Activated CD4-positive, alpha-beta memory T cell treated with anti-CD3 and anti-CD28 coated beads for 36 hours (primary cell): ENCODE results near the gene RPL26. TPM values are rescaled to one million over a fixed set of nuclear protein-coding genes. Genes with fewer than 3 reads are reported as not detected.

ENCODE experiments used
- CTCF ChIA-PET: fragments of 350-600 bp; sonication (Branson Sonifier 250); formaldehyde crosslinking; loops from one replicate; lab custom pipeline; 2021; ENCODE audit warnings: antibody characterized with exemption, inconsistent platforms; lab: Charles Lee
- POLR2A ChIA-PET: fragments of 350-600 bp; sonication (Branson Sonifier 250); formaldehyde crosslinking; loops from one replicate; lab custom pipeline; 2021; ENCODE audit warnings: antibody characterized with exemption; lab: Charles Lee
- DNase-seq: peaks from one replicate; pipeline ENCODE4 v3.0.0-alpha.2; 2020
- H3K27ac Mint-ChIP-seq: one replicate; pipeline ENCODE4 v1.8.0; 2021; ENCODE audit warnings: mixed read lengths
- H3K27me3 Mint-ChIP-seq: one replicate; pipeline ENCODE4 v1.8.0; 2021; ENCODE audit warnings: mixed read lengths
- H3K36me3 Mint-ChIP-seq: one replicate; pipeline ENCODE4 v1.8.0; 2021; ENCODE audit warnings: mixed read lengths
- H3K4me1 Mint-ChIP-seq: one replicate; pipeline ENCODE4 v1.8.0; 2021; ENCODE audit warnings: low read depth, mixed read lengths
- H3K4me3 Mint-ChIP-seq: one replicate; pipeline ENCODE4 v1.8.0; 2021; ENCODE audit warnings: mild to moderate bottlenecking, mixed read lengths
- H3K9me3 Mint-ChIP-seq: one replicate; pipeline ENCODE4 v1.8.0; 2021; ENCODE audit warnings: mixed read lengths
- intact Hi-C: fragments of 100-400 bp; cut with micrococcal nuclease; formaldehyde crosslinking; loops from one replicate; pipeline ENCODE4 v1.15.1; 2023
- total RNA-seq, 2 experiments: library from RNA; stranded (reverse); gene quantifications; one replicate each; pipeline ENCODE4 v1.2.3, GENCODE V29; 2021

RPL26 gene
- total RNA-seq, 2 experiments from 2014 or later, result 2,959 to 2,997 TPM

DNA sequence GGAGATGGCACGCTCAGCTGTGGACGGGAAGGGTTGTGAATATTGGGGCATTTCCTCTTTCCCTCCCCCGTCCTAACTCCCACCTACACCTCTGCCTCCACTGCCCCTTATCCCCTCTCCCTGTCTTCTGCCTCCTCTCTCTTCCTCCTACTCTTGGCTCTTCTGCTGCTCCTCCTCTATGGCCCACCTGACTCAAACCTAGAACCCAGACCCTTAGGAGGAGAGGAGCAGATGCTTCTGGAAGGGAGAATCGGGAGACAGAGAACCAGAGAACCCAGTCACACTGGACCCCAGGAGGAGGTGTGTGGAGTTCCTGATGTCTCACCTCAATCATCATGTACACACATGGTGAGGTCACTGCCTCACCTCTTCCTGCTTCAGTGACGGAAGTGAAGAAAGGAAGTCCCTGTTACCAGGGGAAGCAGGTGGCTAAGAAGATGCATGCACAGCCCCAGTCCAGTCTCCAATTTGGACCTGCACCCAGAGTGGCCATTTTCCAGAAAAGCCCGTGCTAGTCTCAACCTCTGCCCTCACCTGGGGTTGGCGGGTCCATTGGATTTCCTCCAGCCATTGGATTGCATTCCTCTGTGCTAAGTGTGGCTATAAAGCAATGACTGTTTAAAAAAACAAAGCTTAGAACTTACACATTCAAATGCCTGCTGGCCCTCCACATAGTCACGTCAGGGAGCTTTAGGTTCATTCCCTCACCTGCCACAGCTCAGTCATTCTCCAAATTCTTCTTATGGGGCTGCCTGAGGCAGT, 10.7 kb upstream of the RPL26 start:
- H3K27ac Mint-ChIP-seq, result peak overlapping the region; percentile 52
- DNase-seq, result peak; percentile 55
- peaks cover 9% of the 10 kb centered on the region for H3K4me1 Mint-ChIP-seq
- ChIA-PET POLR2A (no interaction called here), CTCF (interaction anchor here (0.6 to 1.4 kb wide), 4 partner anchors 10 to 392 kb away, joined by 3 to 9 read pairs (median 4); partner anchors contain the start of gene KRABD2)
- intact Hi-C loops, result no loop called here
- no peaks in the 10 kb centered on the region for H3K9me3 Mint-ChIP-seq
- H3K27me3 Mint-ChIP-seq, result peaks cover 7% of the 10 kb centered on the region
- H3K36me3 Mint-ChIP-seq, result no peaks in the 10 kb centered on the region
- no peak overlapping the region for H3K4me3 Mint-ChIP-seq

DNA sequence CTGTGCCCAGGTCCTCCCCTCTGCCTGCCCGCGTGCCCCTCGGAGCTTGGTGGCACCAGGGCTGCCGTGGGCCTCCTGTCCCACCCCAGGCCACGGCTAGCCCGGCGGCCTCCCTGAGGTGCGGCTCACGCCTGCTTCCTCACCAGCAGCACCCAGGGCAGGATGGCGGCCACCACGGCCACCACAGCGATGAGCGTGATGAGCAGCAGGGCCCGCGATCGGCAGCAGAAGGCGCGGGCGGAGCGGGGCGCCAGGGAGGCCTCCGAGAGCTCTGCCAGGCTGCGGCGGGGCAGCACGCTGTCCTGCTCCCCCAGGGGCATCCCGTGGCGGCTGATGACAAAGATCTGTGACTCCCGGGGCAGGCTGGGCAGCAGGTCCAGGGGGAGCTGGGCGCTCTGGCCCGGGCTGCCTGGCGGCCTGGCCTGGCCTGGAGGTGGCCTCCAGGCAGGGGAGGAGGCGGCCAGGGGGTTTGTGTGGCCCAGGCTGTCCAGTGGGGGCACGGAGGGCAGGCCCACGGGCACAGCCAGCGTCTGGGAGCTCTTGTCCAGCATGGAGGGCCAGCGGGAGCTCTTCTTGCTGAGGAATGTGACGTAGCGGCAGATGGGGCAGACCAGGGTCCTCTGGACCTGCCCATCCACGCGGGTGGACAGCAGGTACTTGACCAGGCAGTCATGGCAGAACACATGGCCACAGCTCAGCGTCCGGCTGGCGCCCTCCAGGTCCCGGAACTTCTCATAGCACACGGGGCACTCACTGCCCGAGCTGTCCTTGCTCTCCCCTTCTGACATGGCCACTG, 9.9 kb upstream of the RPL26 start:
- Mint-ChIP-seq H3K9me3 (no peaks in the 10 kb centered on the region), H3K27me3 (peaks cover 7% of the 10 kb centered on the region), H3K4me3 (no peak overlapping the region), H3K4me1 (peaks cover 9% of the 10 kb centered on the region), H3K36me3 (no peaks in the 10 kb centered on the region), H3K27ac (no peak overlapping the region)
- intact Hi-C loops, result no loop called here
- no peak for DNase-seq
- CTCF ChIA-PET, result interaction anchor here (0.6 to 1.4 kb wide), 3 partner anchors 9 to 393 kb away, joined by 3 to 9 read pairs (median 4); no protein-coding TSS in a partner anchor
- POLR2A ChIA-PET, result no interaction called here

DNA sequence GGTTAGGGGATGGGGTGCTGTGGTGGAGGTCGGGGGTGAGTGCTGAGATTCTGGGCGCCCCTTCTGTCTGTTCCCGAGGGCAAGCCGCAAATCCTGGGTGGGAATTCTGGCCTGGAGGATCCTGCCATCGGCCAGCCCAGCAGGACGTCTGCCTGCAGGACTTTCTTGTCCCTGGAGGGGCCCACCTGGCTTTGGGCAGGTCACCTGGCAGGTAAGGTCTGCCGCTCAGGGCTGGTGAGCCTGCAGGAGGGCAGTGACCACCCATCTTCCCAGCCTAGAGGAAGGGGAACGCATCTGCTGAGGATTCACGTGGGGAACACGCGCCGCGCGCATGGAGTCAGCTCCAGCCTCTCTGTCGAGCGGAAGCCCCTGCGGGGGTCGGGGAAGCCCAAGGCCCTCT, 9.3 kb upstream of the RPL26 start:
- Mint-ChIP-seq H3K27ac (no peak overlapping the region), H3K36me3 (no peaks in the 10 kb centered on the region), H3K4me3 (no peak overlapping the region), H3K27me3 (peaks cover 3% of the 10 kb centered on the region), H3K9me3 (no peaks in the 10 kb centered on the region), H3K4me1 (peaks cover 9% of the 10 kb centered on the region)
- DNase-seq, result no peak
- POLR2A ChIA-PET, result interaction anchor here (0.9 kb wide), 1 partner anchor 16 kb away, joined by 5 read pairs; the partner anchor contains the start of gene KRABD2
- CTCF ChIA-PET, result interaction anchor here (1.4 kb wide), 1 partner anchor 9 kb away, joined by 9 read pairs; no protein-coding TSS in a partner anchor
- intact Hi-C loops, result no loop called here

DNA sequence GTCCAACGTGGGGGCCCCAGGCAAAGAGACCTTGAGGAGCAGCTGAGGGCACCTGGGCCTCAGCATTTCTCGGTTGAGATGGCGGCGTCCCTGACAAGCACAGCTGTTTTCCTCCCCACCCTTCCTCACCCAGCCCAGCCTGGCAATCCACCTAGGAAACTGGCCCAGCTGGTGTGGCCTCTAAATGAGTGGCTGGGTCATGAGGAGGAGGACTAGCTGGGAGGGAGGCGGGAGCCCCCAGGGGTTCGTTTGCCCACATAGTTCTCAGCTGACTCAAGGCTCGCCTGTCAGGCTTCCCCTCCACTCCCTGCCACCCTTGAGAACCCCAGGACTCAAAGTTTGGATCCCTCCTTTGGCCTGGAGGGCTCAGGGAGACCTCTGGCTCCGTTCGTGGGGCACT, 8.7 kb upstream of the RPL26 start:
- no peak overlapping the region for H3K27ac Mint-ChIP-seq
- intact Hi-C loops, result no loop called here
- DNase-seq, result no peak
- POLR2A ChIA-PET, result interaction anchor here (0.9 kb wide), 1 partner anchor 15 kb away, joined by 5 read pairs; the partner anchor contains the start of gene KRABD2
- CTCF ChIA-PET, result interaction anchor here (1.6 kb wide), 1 partner anchor 15 kb away, joined by 4 read pairs; the partner anchor contains the start of gene KRABD2
- H3K9me3 Mint-ChIP-seq, result no peaks in the 10 kb centered on the region
- no peak overlapping the region for H3K4me3 Mint-ChIP-seq
- no peaks in the 10 kb centered on the region for H3K36me3 Mint-ChIP-seq
- peaks cover 3% of the 10 kb centered on the region for H3K27me3 Mint-ChIP-seq
- peaks cover 10% of the 10 kb centered on the region for H3K4me1 Mint-ChIP-seq

GRCh38 chr17:8387914-8388651, 5.1 kb upstream of the RPL26 start:
- H3K36me3 Mint-ChIP-seq, result peaks cover under 1% of the 10 kb centered on the region
- no peaks in the 10 kb centered on the region for H3K9me3 Mint-ChIP-seq
- ChIA-PET POLR2A (no interaction called here), CTCF (interaction anchor here (1.4 kb wide), 1 partner anchor 358 kb away, joined by 6 read pairs; no protein-coding TSS in a partner anchor)
- no peak overlapping the region for H3K27ac Mint-ChIP-seq
- DNase-seq, result no peak
- no peaks in the 10 kb centered on the region for H3K27me3 Mint-ChIP-seq
- H3K4me1 Mint-ChIP-seq, result peaks cover 15% of the 10 kb centered on the region
- intact Hi-C loops, result loop anchor here (10.0 kb wide), 1 partner anchor 507 kb away; no protein-coding TSS in a partner anchor
- H3K4me3 Mint-ChIP-seq, result no peak overlapping the region

DNA sequence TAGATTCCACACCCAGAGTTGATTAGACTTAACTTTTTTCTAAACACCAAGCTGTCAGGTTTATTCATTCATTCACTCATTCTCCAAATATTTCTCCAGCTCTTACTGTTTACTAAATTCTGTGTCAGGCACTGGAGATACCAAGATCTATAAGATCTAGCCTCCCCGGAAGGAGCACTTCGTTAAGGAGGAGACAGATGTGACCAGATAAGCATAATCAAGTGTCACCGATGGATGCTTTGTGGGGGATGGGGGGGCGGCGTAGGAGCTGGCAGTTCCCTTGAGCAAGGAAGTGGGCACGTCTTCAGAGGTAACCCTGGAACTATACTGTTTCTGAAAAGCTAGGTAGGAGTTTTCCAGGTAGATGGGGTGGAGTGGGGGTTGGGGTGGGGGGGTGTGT, 3.8 kb upstream of the RPL26 start:
- no peaks in the 10 kb centered on the region for H3K9me3 Mint-ChIP-seq
- intact Hi-C loops, result loop anchor here (10.0 kb wide), 1 partner anchor 508 kb away; no protein-coding TSS in a partner anchor
- H3K36me3 Mint-ChIP-seq, result peaks cover 13% of the 10 kb centered on the region
- no peak overlapping the region for H3K27ac Mint-ChIP-seq
- H3K4me1 Mint-ChIP-seq, result peaks cover 19% of the 10 kb centered on the region
- CTCF ChIA-PET, result interaction anchor here (0.9 to 1.4 kb wide), 4 partner anchors 10 to 399 kb away, joined by 5 to 6 read pairs (median 6); partner anchors contain the start of gene KRABD2
- H3K27me3 Mint-ChIP-seq, result no peaks in the 10 kb centered on the region
- DNase-seq, result no peak
- POLR2A ChIA-PET, result no interaction called here
- H3K4me3 Mint-ChIP-seq, result no peak overlapping the region

- Mint-ChIP-seq H3K9me3 (no peaks in the 10 kb centered on the region), H3K27ac (no peak overlapping the region), H3K4me1 (peaks cover 36% of the 10 kb centered on the region), H3K4me3 (peak overlapping the region; percentile 97), H3K36me3 (peaks cover 32% of the 10 kb centered on the region), H3K27me3 (no peaks in the 10 kb centered on the region)
- no peak for DNase-seq
- POLR2A ChIA-PET, result no interaction called here
- CTCF ChIA-PET, result interaction anchor here (2.0 to 3.8 kb wide), 2 partner anchors 361 to 401 kb away, joined by 18 to 34 read pairs; no protein-coding TSS in a partner anchor
- intact Hi-C loops, result loop anchor here (10.0 kb wide), 1 partner anchor 510 kb away; no protein-coding TSS in a partner anchor
Observed at GRCh38 chr17:8384801-8385378, 1.9 kb upstream of the RPL26 start.

DNA sequence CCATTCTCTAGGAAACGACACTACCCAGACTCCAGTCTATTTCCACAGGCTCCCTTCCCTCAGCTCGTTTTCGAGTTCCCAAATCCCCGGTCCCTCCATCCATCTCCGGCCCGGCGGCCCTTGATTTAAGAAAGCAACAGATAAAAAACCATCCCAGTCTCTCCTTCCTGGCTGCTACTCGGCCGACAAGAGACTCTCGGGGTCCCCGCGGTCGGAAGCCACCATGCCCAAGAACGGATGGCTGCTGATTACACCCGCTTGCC, 182 bp downstream of the RPL26 start:
- ChIA-PET POLR2A (interaction anchor here (0.9 to 1.3 kb wide), 4 partner anchors 14 to 136 kb away, joined by 3 to 6 read pairs (median 4); partner anchors contain the start of genes CTC1 and NDEL1), CTCF (interaction anchor here (1.1 to 3.8 kb wide), 4 partner anchors 27 to 363 kb away, joined by 4 to 34 read pairs (median 5); no protein-coding TSS in a partner anchor)
- no peaks in the 10 kb centered on the region for H3K9me3 Mint-ChIP-seq
- no peak for DNase-seq
- no peaks in the 10 kb centered on the region for H3K27me3 Mint-ChIP-seq
- intact Hi-C loops, result loop anchor here (1.0 to 10.0 kb wide), 5 partner anchors 52 to 512 kb away; partner anchors contain the start of genes MYH10 and NDEL1
- peak overlapping the region; percentile 97 for H3K4me3 Mint-ChIP-seq
- H3K4me1 Mint-ChIP-seq, result peaks cover 54% of the 10 kb centered on the region
- peak overlapping the region; percentile 99 for H3K27ac Mint-ChIP-seq
- peaks cover 53% of the 10 kb centered on the region for H3K36me3 Mint-ChIP-seq

- no peaks in the 10 kb centered on the region for H3K27me3 Mint-ChIP-seq
- peak overlapping the region; percentile 99 for H3K27ac Mint-ChIP-seq
- ChIA-PET POLR2A (interaction anchor here (0.6 to 1.3 kb wide), 6 partner anchors 13 to 525 kb away, joined by 3 to 6 read pairs (median 3); partner anchors contain the start of genes CTC1, NAA38 and NDEL1), CTCF (interaction anchor here (0.6 to 3.8 kb wide), 7 partner anchors 28 to 615 kb away, joined by 3 to 34 read pairs (median 4); no protein-coding TSS in a partner anchor)
- peaks cover 57% of the 10 kb centered on the region for H3K36me3 Mint-ChIP-seq
- intact Hi-C loops, result loop anchor here (2.0 to 10.0 kb wide), 2 partner anchors 495 to 513 kb away; no protein-coding TSS in a partner anchor
- no peak for DNase-seq
- no peaks in the 10 kb centered on the region for H3K9me3 Mint-ChIP-seq
- H3K4me3 Mint-ChIP-seq, result peak overlapping the region; percentile 97
- peaks cover 60% of the 10 kb centered on the region for H3K4me1 Mint-ChIP-seq
Observed at GRCh38 chr17:8382052-8382879, 727 bp downstream of the RPL26 start.

- peaks cover 63% of the 10 kb centered on the region for H3K36me3 Mint-ChIP-seq
- H3K27ac Mint-ChIP-seq, result peak overlapping the region; percentile 99
- CTCF ChIA-PET, result no interaction called here
- no peaks in the 10 kb centered on the region for H3K27me3 Mint-ChIP-seq
- POLR2A ChIA-PET, result no interaction called here
- no peak for DNase-seq
- intact Hi-C loops, result loop anchor here (10.0 kb wide), 1 partner anchor 515 kb away; no protein-coding TSS in a partner anchor
- H3K4me3 Mint-ChIP-seq, result peak overlapping the region; percentile 97
- H3K4me1 Mint-ChIP-seq, result peaks cover 69% of the 10 kb centered on the region
- no peaks in the 10 kb centered on the region for H3K9me3 Mint-ChIP-seq
Observed at GRCh38 chr17:8380049-8380448, 2.9 kb downstream of the RPL26 start.
